Osteocyte (in vitro differentiated cells): ENCODE data around the gene MEIG1. TPM values are rescaled to one million over a fixed set of nuclear protein-coding genes. Genes with fewer than 3 reads are reported as not detected.

ENCODE experiments used
- DNase-seq: peaks from one replicate; pipeline ENCODE4 v3.0.0; 2021; ENCODE audit warnings: mixed read lengths; ENCODE audit not compliant: unreplicated experiment; ENCODE audit errors: extremely low spot score
- H3K27ac Mint-ChIP-seq: one replicate; pipeline ENCODE4 v1.8.0; 2021; ENCODE audit warnings: mild to moderate bottlenecking, mixed read lengths; ENCODE audit not compliant: unreplicated experiment
- H3K27me3 Mint-ChIP-seq: one replicate; pipeline ENCODE4 v1.8.0; 2021; ENCODE audit warnings: mixed read lengths; ENCODE audit not compliant: unreplicated experiment
- H3K36me3 Mint-ChIP-seq: one replicate; pipeline ENCODE4 v1.8.0; 2021; ENCODE audit warnings: mixed read lengths; ENCODE audit not compliant: unreplicated experiment
- H3K4me1 Mint-ChIP-seq: one replicate; pipeline ENCODE4 v1.8.0; 2021; ENCODE audit warnings: mixed read lengths; ENCODE audit not compliant: unreplicated experiment
- H3K4me3 Mint-ChIP-seq: one replicate; pipeline ENCODE4 v1.8.0; 2021; ENCODE audit warnings: mild to moderate bottlenecking, moderate library complexity, mixed read lengths; ENCODE audit not compliant: unreplicated experiment
- H3K9me3 Mint-ChIP-seq: one replicate; pipeline ENCODE4 v1.8.0; 2021; ENCODE audit warnings: mixed read lengths; ENCODE audit not compliant: unreplicated experiment
- total RNA-seq: library from RNA; stranded (reverse); gene quantifications from 2 replicates; pipeline ENCODE4 v1.2.1, GENCODE V29; 2021
- TF ChIP-seq, protein P1 (sequence below): fragments of 200-600 bp; sonication (generic); IDR thresholded peaks from 2 replicates; pipeline ENCODE4 v1.5.0; 2021; ENCODE audit warnings: antibody characterized with exemption, mild to moderate bottlenecking, moderate library complexity

The MEIG1 gene
- total RNA-seq, 1 donor from 2014 or later = 1.0 TPM

DNA sequence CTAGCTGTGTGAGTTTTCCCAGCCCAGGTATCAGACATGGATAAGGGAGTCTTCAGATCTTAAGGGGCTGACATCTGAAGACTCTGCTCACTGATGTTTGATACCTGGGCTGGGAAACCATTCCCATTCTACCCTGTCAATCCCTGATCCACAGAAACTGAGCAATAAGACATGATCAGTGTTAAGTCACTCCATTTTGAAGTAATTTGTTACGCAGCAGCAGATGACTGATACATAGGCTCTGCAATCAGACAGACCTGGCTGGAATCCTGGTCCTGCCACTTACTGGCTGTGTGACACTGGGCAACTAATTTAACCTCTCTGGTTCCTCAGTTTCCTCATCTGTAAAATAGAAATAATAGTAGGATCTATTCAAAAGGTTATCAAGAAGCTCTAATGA is 11.9 kb upstream of the MEIG1 start:
- peaks cover 7% of the 10 kb centered on the region for H3K4me1 Mint-ChIP-seq
- H3K4me3 Mint-ChIP-seq = no peak overlapping the region
- TF ChIP-seq, protein P1, sequence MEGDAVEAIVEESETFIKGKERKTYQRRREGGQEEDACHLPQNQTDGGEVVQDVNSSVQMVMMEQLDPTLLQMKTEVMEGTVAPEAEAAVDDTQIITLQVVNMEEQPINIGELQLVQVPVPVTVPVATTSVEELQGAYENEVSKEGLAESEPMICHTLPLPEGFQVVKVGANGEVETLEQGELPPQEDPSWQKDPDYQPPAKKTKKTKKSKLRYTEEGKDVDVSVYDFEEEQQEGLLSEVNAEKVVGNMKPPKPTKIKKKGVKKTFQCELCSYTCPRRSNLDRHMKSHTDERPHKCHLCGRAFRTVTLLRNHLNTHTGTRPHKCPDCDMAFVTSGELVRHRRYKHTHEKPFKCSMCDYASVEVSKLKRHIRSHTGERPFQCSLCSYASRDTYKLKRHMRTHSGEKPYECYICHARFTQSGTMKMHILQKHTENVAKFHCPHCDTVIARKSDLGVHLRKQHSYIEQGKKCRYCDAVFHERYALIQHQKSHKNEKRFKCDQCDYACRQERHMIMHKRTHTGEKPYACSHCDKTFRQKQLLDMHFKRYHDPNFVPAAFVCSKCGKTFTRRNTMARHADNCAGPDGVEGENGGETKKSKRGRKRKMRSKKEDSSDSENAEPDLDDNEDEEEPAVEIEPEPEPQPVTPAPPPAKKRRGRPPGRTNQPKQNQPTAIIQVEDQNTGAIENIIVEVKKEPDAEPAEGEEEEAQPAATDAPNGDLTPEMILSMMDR = no peak
- H3K27me3 Mint-ChIP-seq = no peaks in the 10 kb centered on the region
- H3K9me3 Mint-ChIP-seq = no peaks in the 10 kb centered on the region
- peaks cover 25% of the 10 kb centered on the region for H3K36me3 Mint-ChIP-seq
- DNase-seq = no peak
- no peak overlapping the region for H3K27ac Mint-ChIP-seq

- DNase-seq = no peak
- TF ChIP-seq, protein P1 = no peak
- Mint-ChIP-seq H3K36me3 (peaks cover 18% of the 10 kb centered on the region), H3K27me3 (no peaks in the 10 kb centered on the region), H3K9me3 (no peaks in the 10 kb centered on the region), H3K4me3 (no peak overlapping the region), H3K27ac (no peak overlapping the region), H3K4me1 (peaks cover 19% of the 10 kb centered on the region)
Measured at GRCh38 chr10:14949291-14949690, 9.9 kb upstream of the MEIG1 start.

DNA sequence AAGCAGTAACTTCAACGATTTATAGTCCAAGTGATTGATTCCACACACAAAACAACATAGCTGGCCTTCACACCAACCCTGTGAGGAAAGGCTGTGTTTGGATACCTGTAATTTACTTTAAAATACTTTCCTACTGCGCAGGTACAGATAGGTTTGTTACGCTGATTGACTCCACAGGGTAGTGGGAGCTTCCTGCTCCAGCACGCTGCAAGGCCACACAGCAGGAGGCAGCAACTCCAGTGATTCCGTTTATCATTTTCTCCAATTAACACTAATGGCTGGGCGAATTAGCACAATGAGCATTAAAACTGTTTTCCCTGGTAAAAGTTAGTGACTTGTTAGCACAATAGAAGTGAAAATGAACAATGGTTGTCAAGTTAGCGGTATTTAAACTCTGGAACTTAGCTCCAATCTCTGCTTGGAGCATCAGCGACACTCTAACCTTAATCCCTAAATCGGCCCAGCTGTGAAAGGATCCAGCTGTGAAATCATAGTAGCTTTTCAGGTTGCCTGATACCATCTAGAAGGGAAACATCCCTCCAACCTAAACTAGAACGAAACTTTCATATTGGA is 6.3 kb upstream of the MEIG1 start:
- Mint-ChIP-seq H3K4me1 (peaks cover 25% of the 10 kb centered on the region), H3K36me3 (peaks cover 6% of the 10 kb centered on the region), H3K4me3 (peak overlapping the region; percentile 91), H3K27ac (peak overlapping the region; percentile 97), H3K9me3 (no peaks in the 10 kb centered on the region), H3K27me3 (no peaks in the 10 kb centered on the region)
- no peak for DNase-seq
- TF ChIP-seq, protein P1 = no peak

DNA sequence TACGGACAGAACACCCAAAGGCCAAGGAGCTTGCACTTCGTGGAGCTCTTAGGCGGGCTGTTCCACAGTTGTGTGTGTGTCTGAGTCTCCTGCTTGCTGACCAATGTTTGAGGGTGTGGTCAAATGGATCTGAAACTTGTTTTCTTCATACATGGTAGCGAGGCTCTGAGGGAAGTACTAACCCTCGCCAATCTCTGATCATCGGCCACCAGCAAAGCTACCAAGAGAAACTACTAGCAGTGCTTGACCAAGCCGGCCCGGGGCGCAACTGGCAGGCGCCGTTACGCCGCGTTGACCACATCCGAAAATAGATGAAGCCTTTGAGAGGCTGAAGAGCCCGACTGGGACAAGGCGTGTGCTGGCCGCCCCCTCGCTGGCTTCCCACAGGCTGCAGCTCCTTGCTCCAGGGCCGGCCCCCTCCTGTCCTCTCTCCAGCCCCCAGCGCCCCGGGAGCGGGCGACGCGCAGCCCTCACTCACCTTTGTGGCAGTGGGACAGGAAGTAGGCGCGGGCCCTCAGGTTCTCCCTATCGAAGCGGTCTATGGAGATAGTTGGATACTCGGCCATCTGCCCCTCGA is 5.7 kb upstream of the MEIG1 start:
- Mint-ChIP-seq H3K27me3 (no peaks in the 10 kb centered on the region), H3K4me3 (peak overlapping the region; percentile 91), H3K27ac (peak overlapping the region; percentile 97), H3K4me1 (peaks cover 25% of the 10 kb centered on the region), H3K9me3 (no peaks in the 10 kb centered on the region), H3K36me3 (peaks cover 5% of the 10 kb centered on the region)
- peak; percentile 84 for DNase-seq
- TF ChIP-seq, protein P1 = peak; percentile 23

DNA sequence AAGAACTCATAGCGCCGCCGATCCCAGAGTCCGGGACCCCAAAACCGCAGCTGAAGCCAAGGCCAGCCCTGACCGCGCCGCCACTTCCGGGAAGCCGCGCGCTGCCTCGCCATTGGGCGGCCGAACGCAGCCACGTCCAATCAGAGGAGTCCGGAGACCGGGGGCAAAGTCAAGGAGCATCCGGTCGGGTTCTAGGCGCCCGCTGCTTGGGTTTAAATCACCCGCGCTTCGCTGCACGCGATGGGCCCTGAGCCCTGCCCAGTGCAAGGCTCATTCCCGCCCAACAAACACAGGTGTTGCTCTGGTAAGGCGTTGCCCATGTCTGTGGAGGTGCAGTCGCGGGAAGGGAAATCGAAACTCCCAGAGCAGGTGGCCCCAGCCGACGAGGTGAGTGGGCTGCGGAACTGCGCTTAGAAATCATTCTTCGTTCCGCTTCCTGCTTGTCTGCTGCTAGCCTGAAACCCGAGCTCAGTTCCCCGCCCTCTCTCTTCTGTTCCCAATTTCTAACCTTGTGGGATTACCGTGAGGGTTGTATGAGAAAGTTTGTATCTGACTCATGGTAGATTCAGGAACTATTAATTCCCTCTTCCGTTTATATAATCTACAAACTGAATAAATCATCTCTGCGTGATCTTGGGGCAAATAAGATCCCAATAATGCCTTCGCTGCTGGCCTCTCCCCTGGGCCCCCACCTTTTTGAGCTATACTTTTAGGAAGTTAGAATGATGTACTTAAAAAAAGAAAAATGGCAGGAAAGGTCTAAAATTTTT is 5.0 kb upstream of the MEIG1 start, which contains the start of gene DCLRE1C:
TSS of gene DCLRE1C (minus strand) at position 96 of the 770 bp plus-strand sequence. CDS start at position 10, 86 bp downstream.
- DNase-seq = peak; percentile 96
- no peaks in the 10 kb centered on the region for H3K27me3 Mint-ChIP-seq
- H3K4me1 Mint-ChIP-seq = peaks cover 28% of the 10 kb centered on the region
- H3K9me3 Mint-ChIP-seq = no peaks in the 10 kb centered on the region
- peak within 1 kb of the TSS; percentile 97 for H3K27ac Mint-ChIP-seq
- TF ChIP-seq, protein P1 = no peak
- peaks cover 3% of the 10 kb centered on the region for H3K36me3 Mint-ChIP-seq
- peak within 1 kb of the TSS; percentile 91 for H3K4me3 Mint-ChIP-seq
